Stimulated activated CD4-positive, alpha-beta T cell treated with anti-CD3 and anti-CD28 coated beads, Interleukin-12 subunit alpha, Interleukin-12 subunit beta, amount 100 ng/mL, for 48 hours (primary cell): ENCODE measurements around the gene TMEM260.

Experiments used
- DNase-seq, 3 donors: peaks; one replicate each; pipeline ENCODE4 v3.0.0-alpha.2; 2020; ENCODE audit warnings: low read depth in 2 of 3, low spot score in 1 of 3

TMEM260 gene

DNA sequence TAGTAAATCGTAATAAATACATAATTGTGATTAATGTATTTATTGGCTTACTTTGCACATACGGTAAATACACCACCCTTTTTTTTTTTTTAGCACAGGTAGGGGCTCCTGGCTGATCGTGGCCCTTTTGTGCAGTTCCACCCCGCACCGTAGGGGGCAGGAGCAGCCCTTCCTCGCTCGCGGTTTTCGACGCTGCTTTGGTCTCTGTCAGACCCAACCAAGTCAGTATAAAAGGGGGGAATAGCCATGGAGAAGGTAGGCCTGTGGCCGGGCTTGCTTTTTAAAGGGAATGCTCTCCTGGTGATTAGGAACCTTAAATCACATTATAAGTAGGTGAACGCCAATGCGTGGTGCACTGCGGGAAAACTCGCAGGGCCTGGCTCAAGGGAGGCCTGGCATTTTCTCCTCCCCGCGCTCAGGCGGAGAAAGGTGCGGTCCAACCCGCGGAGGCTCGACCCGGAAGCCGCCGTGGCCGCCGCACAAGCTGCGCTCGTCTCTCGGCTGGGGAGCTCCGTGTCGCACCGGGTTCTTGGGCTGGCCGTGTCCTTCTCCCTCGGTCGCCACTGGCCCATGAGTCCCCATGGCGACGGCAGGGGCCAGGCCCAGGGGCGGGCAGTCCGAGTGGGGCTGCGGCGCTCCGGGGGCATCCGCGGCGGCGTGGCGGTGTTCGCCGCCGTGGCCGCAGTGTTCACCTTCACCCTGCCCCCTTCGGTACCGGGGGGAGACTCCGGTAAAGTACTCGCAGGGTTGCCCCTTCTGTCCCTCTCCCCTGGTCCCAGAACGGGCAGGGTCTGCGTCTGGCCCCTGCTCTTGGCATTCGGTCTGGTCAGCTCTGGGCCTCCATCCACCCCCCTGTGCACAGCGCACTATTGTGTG lies at the start of gene TMEM260:
TSS of gene TMEM260 (plus strand) at position 454 of the 876 bp plus-strand sequence. CDS start at position 571, 117 bp downstream.
- peak; percentile 79 to 92 (median 83) for DNase-seq

DNA sequence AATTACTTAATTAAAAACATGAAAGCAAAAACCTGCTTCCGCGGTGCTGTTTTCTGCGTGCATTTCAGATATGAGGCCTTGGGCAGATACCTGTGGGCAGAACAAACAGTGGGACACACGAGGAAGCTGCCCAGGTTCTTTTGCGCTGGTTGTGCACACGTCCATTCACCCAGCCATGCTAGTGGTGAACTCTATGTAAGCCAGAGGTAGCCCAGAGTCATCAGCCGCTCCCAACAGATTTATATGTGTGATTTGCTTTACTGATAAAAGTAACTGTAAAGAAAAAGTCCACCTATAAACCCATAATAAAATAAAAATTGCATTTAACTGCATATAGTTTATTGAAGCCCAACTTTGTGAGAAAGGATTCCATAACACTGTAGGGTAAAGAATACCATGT lies 47.1 kb upstream of the TMEM260 start:
- no peak for DNase-seq

DNA sequence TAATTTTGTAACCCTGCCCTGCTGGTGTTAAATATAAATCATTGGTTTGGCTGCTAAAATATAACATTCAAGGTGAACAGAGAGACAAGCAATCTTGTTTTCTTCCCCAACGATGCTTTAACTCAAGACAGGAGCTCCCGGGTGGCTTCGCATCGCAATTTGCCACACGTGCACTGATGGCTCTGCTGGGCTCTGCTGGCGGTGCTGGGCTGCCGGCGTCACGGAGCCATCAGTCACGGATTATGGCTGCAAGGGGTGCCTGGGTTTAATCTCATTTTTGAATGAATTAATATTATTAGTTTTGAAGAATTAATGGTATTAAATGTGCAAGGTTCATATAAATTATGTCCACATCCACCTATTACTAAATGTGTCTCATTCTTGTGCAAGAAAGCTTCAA lies 44.9 kb upstream of the TMEM260 start:
- no peak for DNase-seq

DNA sequence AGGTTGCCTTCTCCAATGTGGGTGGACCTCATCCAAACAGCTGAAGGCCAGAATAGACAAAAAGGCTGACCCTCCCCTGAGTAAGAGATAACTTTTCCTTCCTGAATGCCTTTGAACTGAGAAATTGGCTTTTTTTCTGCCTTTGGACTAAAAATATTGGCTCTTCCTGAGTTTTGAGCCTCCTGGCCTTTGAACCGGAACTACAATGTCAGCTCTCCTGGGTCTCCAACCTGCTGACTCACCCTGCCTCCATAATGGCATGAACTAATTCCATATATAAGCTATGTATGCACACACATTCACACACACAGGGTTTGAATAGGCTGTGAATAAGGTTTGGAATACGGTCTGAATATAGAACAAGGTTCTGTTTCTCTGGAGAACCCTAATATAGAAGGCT lies 39.7 kb upstream of the TMEM260 start:
- no peak for DNase-seq

DNA sequence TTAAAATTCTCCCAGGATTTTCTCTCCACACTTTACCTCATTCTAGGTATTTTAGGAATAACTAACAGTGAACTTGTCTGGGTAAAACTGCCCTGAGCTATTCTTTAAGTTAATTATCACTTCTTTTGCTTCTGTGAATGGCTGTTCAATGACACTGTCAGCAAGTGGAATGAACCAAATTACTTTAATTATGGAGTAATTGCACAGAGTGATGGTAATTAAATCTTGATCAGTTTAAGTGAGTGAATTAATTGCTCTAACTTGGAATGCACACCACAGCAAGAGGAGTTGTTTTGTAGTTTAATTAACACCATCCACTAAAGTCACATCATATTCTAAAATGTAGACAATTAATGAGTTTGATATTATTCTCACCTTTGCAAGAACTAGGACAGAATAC lies 36.2 kb upstream of the TMEM260 start:
- no peak for DNase-seq

DNA sequence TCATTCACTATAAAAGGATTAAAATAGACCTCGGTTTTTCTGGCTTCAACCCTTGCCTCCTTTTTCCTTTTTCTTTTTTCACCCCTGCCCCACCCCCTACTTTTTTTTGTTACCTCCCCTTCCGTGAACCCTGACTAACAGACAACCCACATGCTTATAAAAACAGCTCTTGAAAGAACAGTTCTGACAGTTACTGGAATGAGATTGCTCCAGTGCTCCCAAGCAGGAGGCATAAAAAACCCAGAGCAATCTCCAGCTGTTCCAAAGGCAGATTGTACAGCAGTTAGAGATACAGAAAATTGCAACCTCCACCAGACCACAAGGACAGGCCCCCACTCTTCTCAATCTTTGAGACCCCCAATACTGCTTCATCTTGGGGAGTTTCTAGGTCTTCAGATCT lies 29.9 kb upstream of the TMEM260 start:
- no peak for DNase-seq

DNA sequence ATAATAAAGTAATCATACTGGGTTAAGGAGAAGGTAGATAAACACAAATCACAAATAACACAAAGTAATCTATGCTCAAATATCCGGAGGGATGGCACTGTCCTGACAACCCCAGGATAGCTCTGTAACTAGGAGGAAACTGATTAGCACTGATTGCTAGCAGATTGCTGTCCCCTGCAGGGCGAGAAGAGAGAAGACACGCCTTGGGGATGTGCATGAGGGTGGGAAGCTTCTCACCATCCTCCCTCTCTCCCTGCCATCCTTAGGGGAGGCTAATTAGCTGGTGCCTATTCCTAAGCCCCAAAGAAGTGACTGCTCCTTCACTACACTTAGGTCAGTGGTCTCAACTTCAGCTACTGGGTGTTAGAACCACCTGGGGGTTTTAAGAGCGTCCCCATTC lies 27.0 kb upstream of the TMEM260 start:
- DNase-seq, result no peak

DNA sequence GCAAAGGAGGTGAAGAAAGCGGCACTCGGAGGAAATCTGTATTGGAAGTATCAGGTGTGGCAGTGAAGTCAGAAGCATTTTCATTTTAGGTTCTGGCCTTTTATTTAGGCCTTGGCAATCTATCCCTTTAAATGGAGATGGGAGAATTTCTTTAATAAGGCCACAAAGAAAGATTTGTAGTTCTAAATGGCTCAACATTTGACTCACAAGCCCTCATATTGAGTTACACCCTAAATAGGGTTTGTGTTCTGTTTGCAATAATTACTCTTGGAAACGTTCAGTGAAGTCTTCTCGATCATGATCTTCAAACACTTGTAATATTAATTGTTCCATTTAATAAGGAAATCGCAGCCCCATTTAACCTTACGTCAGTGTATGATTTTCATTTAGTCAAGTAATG lies 25.3 kb upstream of the TMEM260 start:
- no peak for DNase-seq

DNA sequence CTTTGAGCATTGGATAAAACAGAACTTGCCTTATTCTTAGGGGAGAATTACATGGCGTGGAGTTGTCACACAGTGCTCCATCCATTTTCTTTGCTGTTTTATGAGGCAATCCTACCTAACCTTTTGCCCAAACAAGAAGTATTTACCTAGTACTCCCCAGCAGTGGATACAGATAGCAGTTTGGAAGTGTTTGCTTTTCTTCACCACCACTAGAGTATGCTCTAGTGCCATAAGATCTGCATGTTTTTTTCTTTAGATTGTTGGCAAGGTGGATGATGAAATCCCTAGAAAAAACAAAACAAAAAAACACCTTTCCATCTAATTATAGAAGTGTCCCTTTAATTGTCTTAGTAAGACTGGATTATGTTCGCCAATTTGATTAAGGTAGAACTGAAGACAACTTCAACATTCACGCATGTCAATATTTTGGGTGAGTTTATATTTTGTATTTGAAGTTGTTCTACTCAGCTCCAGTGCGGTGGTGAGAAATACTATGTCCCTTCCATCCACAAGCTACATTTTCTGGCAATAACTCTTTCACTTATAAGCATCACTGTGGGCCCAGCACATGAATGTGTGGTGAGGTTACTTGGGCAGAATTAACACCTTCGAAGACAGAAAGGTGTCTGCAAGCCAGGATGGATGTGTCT lies 23.6 kb upstream of the TMEM260 start:
- no peak for DNase-seq

DNA sequence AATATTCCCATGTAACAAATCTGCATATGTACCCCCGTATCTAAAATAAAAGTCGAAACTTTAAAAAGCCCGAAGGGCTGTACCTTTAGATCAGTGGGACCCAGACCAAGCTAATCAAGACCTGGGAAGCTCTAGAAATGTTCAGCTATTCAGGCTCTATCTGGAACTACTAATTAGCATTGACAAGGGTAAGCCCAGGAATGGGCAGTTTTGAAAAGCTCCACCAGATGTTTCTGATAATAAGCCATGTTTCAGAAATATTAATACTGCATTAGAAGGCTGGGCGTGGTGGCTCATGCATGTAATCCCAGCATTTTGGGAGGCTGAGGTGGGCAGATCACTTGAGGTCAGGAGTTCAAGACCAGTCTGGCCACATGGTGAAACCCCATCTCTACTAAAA lies 20.4 kb upstream of the TMEM260 start:
- DNase-seq, result no peak

DNA sequence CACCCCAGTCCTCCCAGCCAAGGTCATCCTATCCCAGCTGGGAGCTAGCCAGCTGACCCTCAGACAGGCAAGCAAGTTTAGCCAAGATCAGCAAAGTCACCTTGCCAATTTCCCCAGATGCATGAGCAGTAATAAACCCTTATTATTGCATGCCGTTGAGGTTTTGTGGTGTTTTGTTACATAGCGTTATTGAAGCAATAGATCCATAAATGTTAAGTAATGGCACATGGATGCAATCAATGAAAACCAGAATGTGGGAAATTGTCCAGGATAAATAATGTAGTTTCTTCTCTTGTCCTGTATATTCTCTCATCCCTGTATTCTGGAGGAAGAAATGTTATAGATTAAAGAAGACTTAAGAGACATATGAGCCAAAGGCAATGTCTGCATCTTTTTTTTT lies 18.0 kb upstream of the TMEM260 start:
- no peak for DNase-seq

DNA sequence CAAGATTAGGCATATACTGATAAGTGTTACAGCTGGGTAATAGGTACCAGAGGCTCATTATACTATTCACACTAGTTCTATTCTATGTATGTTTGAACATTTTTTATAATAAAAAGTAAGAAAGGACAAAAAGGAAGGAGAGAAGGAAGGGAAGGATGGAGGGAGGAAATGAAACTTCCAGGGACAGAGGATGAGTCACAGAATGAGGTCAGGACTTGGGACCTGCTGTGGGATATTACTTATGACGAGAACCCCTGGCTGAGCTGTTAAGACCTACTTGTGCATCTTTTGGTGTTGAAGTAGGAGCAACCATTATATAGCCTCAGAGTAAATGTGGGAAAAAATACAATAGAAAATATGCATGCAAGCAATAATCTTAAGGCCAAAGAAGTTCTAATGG lies 16.7 kb upstream of the TMEM260 start:
- no peak for DNase-seq

DNA sequence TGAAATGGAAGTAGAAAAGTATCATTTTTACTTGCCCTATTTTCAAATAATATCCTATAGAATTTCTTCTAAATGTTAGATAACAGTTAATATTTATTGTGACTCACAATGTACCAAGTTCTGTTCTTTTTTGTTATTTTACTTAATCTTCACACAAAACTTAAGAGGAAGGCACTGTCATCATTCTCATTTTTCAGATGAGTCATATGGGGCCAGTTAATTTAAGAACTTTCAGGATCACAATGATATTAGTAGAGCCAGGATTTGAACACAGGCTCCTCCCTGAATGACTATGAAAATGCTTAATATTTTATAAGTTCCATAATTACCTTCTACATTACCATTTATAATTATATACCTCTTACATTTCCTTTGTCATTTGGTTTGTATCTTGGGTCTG lies 10.4 kb upstream of the TMEM260 start:
- no peak for DNase-seq

DNA sequence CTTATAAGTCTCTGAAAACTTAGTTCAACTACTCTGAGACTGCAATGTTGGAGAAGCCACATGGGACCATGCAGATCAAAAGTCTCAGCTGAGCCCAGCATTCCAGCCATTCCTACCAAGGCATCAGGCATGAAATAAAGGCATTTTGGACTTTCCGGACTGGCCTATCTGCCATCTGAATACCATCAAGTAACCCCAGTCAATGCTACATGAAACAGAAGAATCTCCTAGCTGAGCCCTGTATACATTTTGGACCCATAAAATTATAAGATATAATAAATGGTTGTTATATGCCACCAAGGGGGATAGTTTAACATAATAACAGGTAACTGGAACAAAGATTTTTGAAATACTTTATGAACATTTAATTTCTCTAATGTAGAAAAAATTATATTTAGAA lies 9.3 kb upstream of the TMEM260 start:
- no peak for DNase-seq

DNA sequence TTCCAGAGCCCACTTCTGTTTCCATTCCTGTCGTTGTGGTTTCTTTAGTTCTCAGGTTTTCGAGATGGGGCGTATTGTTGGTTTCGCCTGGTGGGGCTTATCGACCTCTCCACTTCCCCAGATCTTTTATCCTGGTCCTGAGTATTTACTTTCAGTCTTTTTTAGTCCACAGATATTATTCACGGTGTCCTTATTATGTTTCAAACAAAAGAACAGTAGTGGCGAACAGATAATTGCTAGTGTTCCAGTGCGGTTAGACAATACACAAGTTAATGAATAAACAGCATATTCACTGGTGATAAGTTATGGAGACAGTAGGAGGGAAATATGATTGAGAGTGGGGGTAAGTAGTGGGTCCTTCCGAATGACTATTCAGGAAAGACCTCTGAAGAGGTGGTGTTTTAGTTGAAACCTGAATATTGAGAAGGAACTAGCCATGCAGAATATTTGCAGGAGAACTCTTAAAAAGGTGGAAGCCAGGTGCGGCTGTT lies 668 bp downstream of the TMEM260 start:
- DNase-seq, result no peak

DNA sequence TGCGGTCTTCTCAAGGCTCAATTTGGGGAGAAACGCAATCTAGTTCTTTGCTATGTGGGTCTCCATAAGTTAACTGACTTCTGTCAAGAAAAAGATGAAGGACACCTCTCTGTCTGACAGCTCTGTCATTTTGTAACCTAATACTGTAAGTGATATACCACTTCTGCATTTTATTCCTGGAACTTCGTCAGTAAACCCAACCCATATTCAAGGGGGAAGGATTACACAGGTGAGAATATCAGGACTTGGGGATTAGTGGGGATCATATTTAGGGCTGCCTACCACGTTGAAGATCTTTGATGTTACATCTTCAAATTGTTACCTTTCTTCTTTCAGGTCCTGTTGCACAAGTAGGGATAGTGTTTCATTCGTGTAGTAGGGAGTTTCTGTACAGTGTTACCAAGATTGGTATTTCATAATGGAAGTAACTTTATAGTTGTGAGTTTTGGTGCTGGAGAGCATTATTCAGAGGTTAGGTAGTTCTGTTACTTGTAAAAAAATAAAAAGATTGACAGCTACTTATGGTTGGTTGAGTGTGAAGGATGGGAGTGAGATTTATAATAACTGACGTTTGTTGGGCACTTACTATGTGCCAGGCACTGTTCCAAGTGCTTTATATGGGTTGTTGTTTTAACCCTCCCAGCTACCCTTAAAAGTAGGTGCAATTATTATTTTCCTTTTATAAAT lies 1.6 kb downstream of the TMEM260 start:
- no peak for DNase-seq

DNA sequence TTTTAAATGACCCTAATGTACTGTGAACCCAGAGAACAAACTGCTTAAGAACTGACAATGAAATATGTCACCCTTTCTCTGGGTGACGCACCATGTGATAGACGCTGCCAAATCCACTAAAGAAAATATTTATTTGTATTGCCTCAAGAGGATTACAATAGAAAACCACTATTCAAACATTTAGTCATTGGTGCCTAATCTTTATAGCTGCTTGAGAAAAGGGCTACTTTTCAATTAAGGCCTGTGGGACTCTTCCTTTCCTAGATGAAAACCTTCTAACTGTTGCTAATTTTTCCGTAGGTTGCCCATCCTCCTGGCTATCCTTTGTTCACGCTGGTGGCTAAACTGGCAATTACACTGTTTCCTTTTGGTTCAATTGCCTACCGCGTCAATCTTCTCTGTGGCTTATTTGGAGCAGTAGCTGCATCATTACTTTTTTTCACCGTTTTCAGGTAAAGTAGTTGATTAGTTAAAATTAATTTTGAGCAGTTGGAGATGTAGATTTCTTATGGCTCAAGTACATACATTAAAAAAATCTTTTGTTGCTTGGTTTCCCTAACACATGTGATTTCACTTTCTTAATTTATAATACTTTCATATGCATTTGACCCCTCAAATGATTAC lies 6.0 kb downstream of the TMEM260 start:
- no peak for DNase-seq

DNA sequence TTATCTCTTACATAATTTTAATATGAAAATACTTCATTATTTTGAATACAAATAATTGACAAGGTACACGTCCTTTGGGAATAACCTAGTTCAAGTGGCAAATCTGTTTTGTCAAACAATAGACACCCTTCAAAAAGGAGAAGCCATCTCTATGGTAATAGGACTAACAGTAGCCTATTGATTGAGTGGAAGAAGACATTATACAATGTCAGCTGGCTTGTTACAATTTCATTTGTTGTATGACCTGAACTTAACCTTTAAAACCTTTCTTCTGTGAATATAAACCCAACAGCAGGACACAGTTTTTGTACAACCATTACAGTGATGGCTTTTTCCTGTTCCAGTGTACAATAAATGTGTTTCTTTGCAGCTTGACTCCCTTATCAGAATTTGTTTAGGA lies 8.1 kb downstream of the TMEM260 start:
- no peak for DNase-seq

DNA sequence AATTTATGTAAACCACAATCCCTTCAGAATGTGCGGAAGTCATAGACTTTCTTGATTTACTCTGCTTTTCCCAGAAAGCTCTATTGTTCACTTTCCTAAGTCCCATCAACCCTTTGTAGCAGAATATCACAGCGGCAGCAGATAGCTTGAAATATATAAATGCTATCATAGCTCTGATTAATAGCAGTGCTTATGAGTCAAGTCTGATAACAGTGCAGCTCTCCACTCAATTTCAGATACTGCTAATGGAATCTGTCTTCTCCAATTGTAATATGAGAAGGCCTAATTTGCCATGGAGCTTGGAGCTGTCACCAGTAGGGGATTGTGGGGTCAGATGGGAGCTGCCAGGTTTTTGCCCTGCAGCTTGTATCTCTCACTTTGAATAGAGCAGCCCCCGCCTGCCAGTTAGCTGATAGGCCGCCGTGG lies 10.9 kb downstream of the TMEM260 start:
- no peak for DNase-seq

DNA sequence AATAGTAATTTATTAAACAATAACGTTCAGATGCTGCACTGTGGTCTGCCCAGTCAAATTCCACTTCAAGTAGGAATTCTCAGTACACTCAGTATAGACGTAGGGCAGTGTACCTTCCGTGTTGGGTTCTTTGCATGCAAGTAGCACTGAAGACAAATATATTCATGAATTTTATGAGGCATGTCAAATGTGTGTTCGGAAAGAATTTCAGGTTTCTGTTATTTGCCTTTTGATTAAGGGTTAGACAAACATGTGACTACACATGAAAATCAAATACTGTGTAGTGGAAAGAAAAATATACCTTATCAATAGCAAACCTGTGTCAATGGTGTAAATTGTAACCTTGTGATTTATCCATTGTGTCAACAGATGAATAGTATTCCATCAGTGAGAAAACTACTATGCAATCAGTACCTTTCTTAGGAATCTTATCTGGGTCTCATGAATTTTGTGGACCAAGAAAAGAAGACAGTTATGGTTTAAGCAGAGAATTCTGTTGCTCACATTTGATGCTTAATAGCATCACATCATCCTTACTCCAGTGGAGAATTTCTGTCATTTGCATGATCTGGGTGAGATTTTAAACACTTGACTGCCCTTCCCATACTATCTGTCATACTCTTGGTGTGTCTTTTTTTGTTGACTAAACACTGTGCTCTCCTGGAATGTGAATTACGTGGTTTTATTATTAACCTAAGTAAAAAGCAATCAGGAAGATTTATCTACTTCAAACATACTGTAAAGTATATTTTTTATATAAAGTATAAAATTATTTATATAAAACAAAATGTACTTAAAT lies 13.3 kb downstream of the TMEM260 start:
- no peak for DNase-seq

DNA sequence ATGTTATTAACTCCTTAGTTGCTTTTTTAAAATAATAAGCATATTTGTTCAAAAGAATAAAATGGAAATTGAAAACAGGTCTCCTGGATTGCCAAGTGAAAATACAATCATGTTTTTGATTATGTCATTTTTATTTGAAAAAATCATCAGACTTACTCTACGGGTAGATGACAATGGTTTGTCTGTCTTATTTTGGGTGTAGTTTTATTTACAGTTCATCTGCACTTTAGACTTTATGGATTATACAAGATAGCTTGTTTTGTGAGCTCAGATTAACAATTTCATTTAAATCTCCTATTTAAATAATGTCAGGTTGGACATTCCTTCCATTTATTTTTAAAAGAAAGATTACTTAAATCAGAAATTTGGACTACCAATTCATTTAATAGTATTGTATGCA lies 14.8 kb downstream of the TMEM260 start:
- DNase-seq, result no peak
